Measurements from ENCODE around the gene QRSL1.
"Not testable (repeated sequence)": the region's sequence is repeated elsewhere in the genome, so short reads cannot be mapped to it uniquely, and the experiment has no call there.

Gene QRSL1, protein sequence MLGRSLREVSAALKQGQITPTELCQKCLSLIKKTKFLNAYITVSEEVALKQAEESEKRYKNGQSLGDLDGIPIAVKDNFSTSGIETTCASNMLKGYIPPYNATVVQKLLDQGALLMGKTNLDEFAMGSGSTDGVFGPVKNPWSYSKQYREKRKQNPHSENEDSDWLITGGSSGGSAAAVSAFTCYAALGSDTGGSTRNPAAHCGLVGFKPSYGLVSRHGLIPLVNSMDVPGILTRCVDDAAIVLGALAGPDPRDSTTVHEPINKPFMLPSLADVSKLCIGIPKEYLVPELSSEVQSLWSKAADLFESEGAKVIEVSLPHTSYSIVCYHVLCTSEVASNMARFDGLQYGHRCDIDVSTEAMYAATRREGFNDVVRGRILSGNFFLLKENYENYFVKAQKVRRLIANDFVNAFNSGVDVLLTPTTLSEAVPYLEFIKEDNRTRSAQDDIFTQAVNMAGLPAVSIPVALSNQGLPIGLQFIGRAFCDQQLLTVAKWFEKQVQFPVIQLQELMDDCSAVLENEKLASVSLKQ

DNA sequence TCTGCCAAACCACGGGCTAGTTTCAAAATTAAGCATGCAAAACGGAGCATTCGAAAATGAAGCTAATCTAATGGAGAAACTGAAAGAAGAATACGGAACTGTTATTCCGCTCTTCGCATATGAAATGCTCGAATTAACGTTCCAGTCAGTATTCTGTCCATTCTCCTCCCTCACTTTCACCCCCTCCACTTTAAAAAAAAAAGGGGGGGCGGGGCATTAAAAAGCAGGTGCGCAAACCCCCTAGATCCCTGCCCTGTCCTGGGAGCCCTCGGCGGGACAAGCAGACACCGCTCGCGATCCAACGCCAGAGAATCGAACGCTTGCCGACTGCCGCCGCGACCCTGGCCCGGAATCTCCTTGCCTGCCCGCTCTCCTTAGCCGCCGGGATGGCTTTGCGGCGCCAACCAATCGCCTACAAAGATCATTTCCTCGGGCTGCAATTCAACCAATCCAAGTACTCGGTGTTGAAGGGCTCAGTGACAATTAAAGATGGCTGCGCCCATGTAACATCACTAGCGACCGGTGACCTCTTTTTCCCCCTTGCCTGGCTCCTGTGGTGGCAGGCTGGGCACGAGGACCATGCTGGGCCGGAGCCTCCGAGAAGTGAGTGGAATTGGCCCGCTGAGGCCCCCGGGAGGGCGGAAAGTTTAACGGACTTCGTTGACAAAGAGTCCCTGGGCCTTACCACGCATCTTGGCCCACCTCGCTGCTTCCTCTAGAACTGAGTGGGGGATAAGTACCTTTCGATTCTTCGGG lies at the start of gene QRSL1, which contains the start of gene RTN4IP1:
Gene QRSL1, plus strand, starts transcription at position 476 of the 756 bp plus-strand sequence. Its CDS starts 104 bp downstream, at position 580.
Gene RTN4IP1, minus strand, starts transcription at position 396 of the 756 bp plus-strand sequence. CDS start 477 bp downstream, outside the sequence.
- peak; percentile 95 for DNase-seq

DNA sequence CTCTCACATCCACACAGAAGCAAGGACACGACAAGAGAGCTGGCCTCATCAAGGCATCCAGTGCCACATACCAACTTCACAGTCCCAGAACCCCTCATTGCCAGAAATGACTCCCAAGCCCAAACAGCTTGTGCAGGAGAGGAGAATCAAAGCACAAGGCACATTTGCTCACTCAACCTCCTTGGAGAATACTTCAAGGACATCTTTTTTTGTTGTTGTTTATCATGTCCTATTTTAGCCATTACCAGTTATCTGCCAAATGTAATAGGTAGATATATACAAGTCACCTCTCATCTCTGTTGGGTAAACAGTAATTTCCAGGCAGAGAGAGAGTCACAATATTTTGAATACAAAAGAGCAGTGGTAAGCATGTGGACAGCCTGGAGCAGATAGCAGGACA lies 47.9 kb upstream of the QRSL1 start:
- no peak for DNase-seq

DNA sequence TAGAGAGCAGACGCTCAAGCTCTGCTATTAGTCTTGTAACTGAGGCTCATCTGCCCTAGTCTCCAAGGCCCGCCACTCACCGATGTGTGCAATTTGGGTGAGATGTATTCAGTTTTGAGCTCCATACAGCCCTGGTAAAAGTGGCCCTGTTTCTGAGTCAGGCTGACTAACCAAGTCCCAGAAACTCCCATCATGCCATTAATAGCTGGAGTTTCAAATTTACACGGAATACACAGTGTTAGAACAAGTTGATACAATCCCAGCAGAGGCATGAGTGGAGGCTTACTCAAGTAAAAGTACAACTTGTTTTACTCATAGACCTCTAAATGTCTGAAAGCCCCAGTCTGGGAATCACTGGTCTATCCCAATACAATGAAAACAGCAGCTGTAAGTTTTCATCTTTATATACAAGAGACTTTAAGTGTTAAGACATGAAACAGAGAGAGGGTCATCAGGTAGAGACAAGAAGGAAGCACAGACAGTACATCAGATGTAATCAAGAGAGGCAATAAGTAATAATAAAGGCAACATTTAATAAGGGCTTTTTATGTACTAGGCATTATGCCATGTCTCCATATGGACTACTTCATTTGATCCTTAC lies 42.5 kb upstream of the QRSL1 start:
- DNase-seq: no peak

DNA sequence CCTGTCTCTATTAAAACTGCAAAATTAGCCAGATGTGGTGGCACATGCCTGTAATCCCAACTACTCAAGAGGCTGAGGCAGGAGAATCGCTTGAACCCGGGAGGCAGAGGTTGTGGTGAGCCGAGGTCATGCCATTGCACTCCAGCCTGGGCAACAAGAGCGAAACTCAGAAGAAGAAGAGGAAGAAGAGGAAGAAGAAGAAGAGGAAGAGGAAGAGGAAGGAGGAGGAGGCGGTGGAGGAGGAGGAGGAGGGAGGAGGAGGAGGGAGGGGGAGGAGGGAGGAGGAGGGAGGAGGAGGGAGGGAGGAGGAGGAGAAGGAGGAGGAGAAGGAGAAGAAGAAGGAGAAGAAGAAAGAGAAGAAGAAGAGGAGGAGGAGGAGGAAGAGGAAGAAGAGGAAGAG lies 40.4 kb upstream of the QRSL1 start:
- DNase-seq: not testable (repeated sequence)

DNA sequence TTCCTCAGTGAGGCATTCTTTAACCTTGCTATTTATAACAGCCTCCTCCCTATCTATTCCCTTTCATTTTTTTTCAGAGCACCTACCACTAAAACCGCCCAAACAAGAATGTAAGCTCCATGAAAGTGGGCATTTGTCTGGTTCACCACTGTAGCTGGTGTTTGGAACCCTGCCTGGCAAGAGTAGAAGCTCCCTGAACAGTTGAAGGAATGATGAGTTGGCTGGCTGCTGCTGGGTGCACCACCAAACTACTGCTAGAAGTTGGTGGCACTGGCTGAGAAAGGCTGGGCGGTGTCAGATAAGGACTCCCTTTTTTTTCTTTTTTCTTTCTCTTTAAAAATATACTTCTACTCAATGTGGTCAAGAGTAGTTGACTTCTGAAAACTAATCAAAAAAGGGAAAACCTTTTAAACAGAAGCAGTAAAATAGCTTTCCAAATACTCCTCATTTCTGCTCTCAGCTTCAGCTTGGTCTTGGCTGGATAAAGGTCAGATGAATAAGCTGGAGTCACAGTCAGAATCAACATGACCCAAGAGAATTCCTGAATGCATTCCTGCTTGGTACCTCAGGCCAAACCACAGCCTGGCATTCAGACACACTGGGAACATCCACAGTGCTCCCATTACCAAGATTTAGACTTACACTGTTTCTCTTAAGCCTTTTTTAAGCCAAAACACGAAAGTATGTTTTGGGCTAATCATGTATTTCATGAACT lies 38.1 kb upstream of the QRSL1 start:
- no peak for DNase-seq

DNA sequence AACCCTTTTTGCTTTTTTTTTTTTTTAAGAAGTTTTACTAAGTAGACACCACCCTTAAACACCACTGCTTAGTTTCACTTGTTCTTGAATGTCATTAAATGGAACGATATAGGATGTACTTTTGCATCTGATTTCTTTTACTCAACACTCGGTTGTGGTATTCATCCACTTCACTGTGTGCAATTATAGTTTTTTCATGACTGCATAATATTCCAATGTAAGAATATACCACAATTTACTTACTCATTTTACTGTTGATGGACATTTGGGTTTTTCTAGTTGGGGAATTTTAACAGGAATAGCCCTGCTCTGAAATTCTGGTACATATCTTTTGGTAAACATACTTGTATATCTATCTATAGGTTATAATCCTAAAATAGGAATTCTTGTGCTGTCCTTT lies 29.9 kb upstream of the QRSL1 start:
- no peak for DNase-seq

DNA sequence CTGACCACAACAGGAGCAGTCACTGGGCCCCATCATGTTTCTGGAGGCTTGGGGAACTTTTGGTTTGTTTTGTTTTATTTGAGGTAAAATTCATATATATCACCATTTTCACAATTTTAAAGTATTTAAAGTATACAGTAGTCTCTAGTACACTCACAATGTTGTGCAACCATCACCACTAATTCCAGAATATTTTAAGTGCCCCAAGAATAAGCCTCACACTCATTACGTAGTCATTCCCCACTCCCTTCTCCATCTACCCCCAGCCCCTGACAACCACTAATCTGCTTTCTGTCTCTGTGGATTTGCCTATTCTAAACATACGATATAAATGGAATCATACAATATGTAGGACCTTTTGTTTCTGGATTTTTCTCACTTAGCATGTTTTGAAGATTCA lies 29.0 kb upstream of the QRSL1 start:
- DNase-seq: no peak

DNA sequence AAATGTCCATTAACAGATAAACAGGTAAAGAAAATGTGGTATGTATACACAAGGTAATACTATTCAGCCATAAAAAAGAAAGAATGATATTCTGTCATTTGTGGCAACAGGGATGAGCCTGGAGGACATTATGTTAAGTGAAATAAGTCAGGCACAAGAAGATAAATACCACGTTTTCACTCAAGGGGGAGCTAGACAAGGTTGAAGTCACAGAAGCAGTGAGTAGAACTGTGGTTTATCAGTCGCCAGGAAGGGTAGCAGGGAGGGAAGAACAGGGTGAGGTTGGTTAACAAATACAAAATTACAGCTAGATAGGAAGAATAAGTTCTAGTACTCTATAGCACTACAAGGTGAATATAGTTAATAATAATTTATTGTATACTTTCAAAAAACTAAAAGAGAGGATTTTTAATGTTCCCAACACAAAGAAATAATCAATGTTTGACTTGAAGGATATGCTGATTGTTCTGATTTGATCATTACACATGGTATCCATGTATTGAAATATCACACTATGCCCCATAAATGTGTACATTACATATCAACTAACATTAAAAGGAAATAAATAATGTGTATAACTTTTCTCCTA lies 21.2 kb upstream of the QRSL1 start:
- DNase-seq: peak; percentile 41

DNA sequence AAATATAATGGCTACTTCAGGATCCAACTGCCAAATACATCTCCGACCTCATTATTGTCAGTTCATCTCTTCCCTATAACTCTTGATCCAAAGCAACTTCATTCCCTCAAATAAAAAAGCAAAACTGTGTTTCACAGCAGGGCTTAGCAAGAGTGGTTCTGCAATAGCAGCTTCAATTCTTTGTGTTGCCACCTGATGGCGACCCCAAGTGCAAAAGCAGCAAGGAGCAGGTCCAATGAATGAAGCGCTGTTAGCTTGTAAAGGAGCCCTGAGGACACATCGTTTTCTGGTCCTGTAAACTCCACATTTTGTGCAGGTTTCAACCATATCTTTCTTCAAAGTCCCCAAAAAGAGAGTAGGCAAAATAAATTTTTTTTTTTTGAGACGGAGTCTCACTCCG lies 19.7 kb upstream of the QRSL1 start:
- DNase-seq: peak; percentile 5

DNA sequence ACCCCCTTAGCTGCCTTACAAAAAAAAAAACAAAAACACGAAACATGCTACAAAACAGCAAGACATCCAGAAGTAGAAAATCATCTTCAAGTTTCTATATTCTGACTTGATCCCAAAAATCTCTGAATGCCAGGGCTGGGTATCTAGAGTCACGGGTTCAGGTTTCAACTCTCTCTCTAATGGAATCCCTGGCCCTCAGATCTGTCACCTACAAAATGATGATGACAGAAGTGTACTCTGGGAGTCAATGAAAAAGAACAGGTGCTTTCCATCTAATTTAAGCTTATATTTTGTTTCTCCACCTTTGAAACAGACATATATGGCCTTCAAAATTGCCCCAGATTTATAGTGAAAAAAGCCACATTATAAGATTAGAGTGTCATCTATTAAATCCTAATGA lies 18.3 kb upstream of the QRSL1 start:
- DNase-seq: no peak

DNA sequence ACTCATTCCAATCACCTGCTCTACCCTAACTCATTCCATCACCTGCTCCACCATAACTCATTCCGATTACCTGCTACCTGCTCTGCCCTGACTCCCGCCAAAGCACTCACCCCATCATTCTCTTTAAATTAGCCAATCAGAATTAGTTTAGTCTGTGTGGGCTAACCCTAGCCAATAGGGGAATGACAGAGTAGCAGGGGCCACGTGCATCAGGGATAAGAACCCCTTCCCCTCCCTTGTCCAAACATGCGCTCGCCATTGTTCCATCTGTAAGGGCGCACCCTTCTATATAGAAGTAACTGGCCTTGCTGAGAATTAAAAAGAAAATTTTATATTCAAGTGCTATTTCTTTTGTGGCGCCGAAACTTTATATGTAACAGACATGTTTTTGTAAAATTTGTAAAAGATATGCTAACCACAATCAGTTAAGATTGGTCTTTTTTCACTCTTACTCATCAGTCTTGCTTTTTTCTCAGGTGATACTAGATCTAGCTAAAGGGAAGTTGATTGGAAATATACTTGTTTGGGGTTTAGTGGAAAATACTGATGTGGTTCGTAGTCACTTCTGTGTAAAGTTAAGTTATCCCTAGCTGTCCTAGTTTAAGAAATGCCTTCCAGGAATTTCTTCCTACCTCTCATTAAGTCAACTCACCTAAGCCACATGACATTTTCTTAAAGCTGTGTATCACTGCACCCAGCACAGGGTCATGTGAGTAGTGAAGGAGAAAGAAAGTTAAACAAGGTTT lies 16.5 kb upstream of the QRSL1 start:
- no peak for DNase-seq

DNA sequence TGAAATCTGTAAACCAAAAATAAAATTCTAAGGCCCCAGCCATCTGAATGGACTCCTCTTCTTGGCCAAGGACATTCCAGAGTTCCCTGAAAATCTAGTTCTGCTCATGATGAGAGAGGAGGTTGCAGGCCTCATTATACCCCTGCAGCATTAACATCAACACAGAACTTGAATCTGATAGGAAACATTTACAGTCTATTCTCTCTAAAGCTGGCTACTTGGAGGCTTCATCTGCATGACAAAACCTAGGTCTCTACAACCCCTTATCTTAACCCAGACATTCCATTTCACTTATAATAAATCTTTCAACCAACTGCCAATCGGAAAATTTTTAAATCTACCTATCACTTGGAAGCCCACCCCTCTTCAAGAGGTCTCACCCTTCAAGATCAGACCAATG lies 15.8 kb upstream of the QRSL1 start:
- no peak for DNase-seq

DNA sequence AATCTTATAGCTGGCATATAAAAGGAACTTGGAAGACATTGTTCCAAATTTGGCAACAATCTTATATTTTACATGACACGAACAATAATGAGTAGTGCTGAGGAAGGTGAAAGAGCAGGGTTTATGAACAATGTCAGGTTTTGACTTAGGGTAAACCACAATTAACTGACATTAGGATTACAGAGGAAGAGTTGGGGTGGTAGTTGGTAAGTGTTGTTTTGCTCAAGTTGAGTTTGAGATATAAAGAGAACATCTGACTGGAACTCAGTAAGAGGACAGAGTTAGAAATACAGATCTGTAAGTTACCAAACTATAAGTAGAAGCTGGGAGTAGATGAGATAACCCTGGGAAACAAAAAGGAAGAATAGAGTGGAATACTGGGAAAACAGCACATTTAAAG lies 15.2 kb upstream of the QRSL1 start:
- DNase-seq: no peak

DNA sequence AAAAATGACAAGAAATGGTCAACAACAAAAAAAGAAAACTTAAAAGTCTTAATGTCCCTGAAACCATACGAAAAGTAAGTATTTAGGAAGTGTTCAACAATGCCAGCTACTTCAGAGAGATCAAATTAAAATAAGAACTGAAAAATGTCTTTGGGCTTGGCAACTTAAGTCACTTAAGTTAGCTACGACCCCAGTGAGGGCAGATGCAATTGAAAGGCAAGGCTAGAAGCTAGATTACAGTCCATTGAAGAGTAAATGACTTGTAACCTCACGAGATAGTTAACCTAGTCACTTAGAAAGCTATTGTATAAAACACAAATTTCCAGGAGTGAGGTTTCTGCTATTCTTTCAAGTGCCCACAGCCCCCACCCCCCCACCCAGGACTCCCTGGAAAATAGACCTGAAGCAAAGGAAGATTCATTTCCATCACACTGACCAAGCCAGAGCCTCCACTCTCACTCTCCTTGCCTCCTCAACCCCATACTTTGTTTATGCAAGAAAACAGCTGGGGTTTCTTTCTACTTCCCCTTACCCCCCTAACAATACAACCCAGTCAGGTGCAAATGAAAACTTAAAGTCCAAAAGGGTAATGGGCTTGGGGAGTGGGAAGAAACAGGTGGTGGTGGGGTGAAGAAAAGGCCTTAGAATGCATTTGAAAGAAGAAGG lies 14.7 kb upstream of the QRSL1 start:
- no peak for DNase-seq

DNA sequence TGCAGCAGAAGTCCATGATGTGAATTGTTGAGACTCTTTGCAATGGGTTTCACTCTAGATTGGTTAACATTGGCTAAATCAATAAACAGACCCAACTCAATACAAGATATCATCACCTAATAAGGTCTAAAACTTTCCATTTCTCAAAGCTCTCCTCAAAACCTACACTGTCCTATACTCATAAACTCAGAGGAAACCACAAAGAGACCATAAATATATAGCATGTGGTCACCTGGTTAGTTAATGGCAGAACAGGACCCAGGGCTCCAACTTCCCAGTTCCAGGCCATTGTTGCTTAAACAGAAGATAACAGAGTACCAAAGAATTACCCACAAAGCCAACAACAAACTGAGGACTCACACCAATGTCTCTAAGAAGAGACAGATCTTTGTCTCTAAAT lies 12.1 kb upstream of the QRSL1 start:
- no peak for DNase-seq

DNA sequence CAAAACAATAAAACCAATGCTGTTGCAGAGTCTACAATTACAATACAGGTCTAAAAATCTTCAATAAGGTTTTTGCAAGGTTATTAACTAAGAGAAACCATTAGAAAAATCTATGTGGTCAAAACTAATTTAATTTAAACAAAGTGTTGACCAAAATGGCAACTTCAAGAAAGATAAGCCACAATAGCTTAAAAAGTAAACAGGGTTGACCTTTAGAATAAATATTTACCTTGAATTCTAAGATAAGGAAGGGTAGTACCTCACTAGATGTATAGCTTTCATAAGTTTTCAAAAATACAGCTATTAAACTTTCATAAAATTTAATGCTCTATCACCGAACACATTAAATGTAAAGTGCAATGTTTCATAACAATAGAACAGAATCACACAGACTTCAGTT lies 11.5 kb upstream of the QRSL1 start:
- DNase-seq: no peak

DNA sequence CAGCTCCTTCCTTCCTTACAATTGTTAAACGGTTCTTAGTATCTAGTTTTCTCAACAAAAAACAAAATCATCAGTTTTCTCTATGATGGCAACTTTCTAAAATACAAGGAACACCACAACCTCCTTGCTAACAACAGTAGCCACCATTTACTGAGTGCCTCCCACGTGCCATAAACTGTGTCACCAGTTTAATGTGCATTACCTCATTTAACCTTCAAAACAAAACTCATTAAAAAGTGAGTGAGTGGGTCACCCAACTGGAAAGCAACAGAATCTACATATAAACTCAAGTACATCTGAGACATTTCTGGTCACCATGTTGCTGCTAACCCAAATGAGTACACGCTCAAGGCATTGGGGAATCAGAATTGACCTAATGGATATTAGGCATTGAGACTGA lies 11.1 kb upstream of the QRSL1 start:
- DNase-seq: no peak

DNA sequence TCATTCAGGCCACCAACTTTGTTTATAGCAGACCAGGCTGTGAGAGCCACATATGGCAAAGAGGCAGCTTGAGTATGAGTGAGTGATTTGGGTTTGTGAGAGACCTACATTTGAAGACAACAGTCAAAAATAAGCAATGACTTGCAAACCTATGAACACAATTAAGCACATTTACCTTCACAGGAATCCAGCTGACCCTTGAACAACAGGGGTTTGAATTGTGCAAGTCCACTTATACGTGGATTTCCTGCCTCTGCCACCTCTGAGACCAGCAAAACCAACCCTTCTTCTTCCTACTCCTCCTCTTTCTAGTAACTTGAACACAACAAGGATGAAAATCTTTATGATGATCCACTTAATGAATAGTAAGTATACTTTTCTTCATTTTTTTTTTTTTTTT lies 10.2 kb upstream of the QRSL1 start:
- DNase-seq: no peak

DNA sequence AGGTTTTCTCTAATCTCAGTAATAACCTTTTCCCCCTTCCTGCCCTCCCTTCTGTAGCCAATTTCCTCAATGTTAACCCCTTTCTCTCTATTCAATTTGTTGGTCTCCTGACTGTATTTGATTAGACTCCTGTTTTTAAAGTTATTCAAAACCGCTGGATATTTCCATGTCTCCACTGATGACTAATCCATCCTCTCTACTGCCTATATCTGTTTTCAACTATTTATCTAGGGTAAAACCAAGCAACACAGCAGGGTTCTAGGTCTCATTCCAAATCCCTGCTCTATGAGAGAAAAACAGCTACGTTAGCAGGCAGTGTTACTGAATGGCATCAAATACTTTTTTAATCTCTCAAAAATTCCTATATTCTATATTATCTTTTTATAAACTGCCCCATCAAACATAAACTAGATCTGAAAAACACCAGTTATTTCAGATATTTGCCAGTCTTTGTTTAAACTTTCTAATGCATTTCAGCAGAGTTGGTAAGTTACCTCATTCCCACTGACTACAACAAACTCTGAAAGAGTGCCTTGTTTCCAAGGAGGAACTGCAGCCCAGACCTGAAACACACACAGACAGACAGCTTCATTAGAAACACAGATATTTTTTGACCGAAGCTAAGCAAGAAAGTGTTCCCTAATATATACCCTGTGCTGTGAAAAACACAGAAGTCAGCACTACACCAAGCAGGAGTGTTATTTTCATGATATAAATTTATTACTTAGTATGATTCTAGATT lies 8.3 kb upstream of the QRSL1 start:
- no peak for DNase-seq

DNA sequence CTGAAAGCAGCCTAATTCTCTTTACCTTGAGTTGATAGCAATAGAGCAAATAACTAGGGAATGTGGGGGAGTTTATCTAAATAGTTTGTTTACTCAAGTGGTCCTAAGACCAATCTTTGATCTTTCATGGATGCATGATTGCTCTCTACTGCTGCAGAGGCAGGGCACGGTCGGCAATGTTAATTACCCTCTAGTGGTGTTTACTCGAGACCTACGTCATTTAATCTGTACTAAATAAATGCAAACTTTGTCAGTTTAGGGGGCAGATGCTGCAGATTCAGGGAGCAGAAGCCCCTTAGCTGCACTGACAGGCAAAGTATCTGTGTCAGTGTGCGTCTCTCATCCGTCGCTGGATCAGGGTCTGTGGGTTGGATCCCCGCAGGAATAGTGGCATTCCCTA lies 7.0 kb upstream of the QRSL1 start:
- no peak for DNase-seq
